Transverse colon (tissue), 4 donors: ENCODE data around the gene TBX1. TPM values are rescaled to one million over a fixed set of nuclear protein-coding genes. Genes with fewer than 3 reads are reported as not detected.

Experiments used
- DNase-seq: peaks from one replicate; pipeline ENCODE4 v3.0.0-alpha.2; 2019
- H3K27ac ChIP-seq, 4 donors: fragments of 200-600 bp; sonication (generic); 2 replicates each; pipeline ENCODE4 v1.5.1; 2016 to 2018; ENCODE audit warnings: inconsistent platforms in 4 of 4
- H3K27me3 ChIP-seq: fragments of 200-600 bp; sonication (generic); 2 replicates; pipeline ENCODE4 v1.5.1; 2017; ENCODE audit warnings: inconsistent platforms
- H3K36me3 ChIP-seq, 4 donors: fragments of 200-600 bp; sonication (generic); 2 replicates each; pipeline ENCODE4 v1.5.1; 2017 to 2019; ENCODE audit warnings: inconsistent platforms in 4 of 4
- H3K4me1 ChIP-seq, 4 donors: fragments of 200-600 bp; sonication (generic); 2 replicates each; pipeline ENCODE4 v1.5.1; 2017 to 2020; ENCODE audit warnings: inconsistent platforms in 4 of 4
- H3K4me3 ChIP-seq, 4 donors: fragments of 200-600 bp; sonication (generic); 1 replicate in 1 of 4; 2 replicates in 3 of 4; pipeline versions ENCODE4 v1.5.1 to v1.6.1; 2017 to 2019; ENCODE audit warnings: inconsistent platforms in 4 of 4
- H3K9me3 ChIP-seq, 2 donors: fragments of 200-600 bp; sonication (generic); 2 replicates each; pipeline ENCODE4 v1.5.1; 2017 to 2019; ENCODE audit warnings: inconsistent platforms in 2 of 2
- EP300 ChIP-seq: sonication (generic); formaldehyde crosslinking; IDR thresholded peaks from one replicate; pipeline ENCODE4 v1.6.1; 2017; ENCODE audit warnings: antibody characterized with exemption, low read depth
- POLR2A ChIP-seq: fragments of 450-650 bp; IDR thresholded peaks from one replicate; pipeline ENCODE4 v1.6.1; 2016; ENCODE audit warnings: antibody characterized with exemption, mild to moderate bottlenecking, moderate library complexity
- POLR2AphosphoS5 ChIP-seq, 3 donors: sonication (generic); formaldehyde crosslinking; IDR thresholded peaks; one replicate each; pipeline ENCODE4 v1.6.1; 2016; ENCODE audit warnings: antibody characterized with exemption in 3 of 3
- WGBS, 2 donors: methylation state at CpG; one replicate each; pipeline ENCODE4 v1.1.5; 2018; ENCODE audit warnings: low coverage in 1 of 2; 5-methylcytosine and 5-hydroxymethylcytosine counted together
- in situ Hi-C, 4 donors: fragments of 200-750 bp; cut with MboI; loops; one replicate each; pipeline versions ENCODE4 v1.15.0 to v1.15.1; 2017; ENCODE audit warnings: low sequenced_read_pairs in 3 of 4, low pct_ligation_motif_present in 1 of 4, low pct_unique_long_range_greater_than_20kb in 1 of 4
- intact Hi-C: fragments of 100-400 bp; cut with DNase I; formaldehyde crosslinking; loops from one replicate; pipeline ENCODE4 v1.15.1; 2023; ENCODE audit warnings: low total_unique reads
- total RNA-seq, 4 donors: library from RNA; depleted of rRNA; stranded (reverse); fragments of >200 nt; gene quantifications; one replicate each; pipeline ENCODE4 v1.1.0, GENCODE V29; 2016
- TF ChIP-seq, protein P1 (sequence below), 5 experiments: fragments of 200-600 bp in 3 of 5; fragments of 450-650 bp in 2 of 5; sonication (generic) in 3 of 5; IDR thresholded peaks; 1 replicate in 2 of 5; 2 replicates in 3 of 5; pipeline ENCODE4 v1.5.1; 2016 to 2017; ENCODE audit warnings: antibody characterized with exemption in 5 of 5, inconsistent platforms in 3 of 5, mild to moderate bottlenecking in 2 of 5, moderate library complexity in 1 of 5

The TBX1 gene
- total RNA-seq, 4 donors from 2014 or later: 1.1 to 1.3 TPM; not detected in 2

DNA sequence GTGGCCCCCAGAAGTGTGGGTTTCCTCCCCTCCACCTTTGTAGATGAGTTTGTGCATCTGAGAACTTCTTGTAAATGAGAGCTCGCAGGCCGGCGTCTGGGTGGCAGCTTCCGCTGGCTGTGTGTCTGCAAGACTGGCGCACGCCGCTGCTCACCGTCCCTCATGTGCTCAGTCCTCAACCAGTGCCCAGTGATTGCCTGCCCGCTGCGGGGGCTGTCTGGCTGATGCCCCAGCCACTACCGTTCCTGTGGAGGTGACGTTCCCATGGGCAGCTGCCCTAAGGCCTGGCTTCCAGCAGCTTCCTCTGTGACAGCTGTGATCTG lies 8.8 kb downstream of the TBX1 start:
- no peak for DNase-seq
- no peaks in the 10 kb centered on the region for H3K9me3 ChIP-seq
- H3K27me3 ChIP-seq: peaks cover 99% of the 10 kb centered on the region
- no peaks in the 10 kb centered on the region for H3K36me3 ChIP-seq
- peaks cover 0 to 20% (median 16%) of the 10 kb centered on the region in 4 donors for H3K4me1 ChIP-seq
- in situ Hi-C loops: no loop called here
- WGBS, 2 donors: 93% methylated on average over 12 of the region's 12 CpGs; no CpG with 5 or more reads in 1 of the 2 donors
- TF ChIP-seq POLR2A (no peak), POLR2AphosphoS5 (IDR thresholded peaks at IDR 0.05) (no peak), EP300 (no peak)
- TF ChIP-seq, protein P1, sequence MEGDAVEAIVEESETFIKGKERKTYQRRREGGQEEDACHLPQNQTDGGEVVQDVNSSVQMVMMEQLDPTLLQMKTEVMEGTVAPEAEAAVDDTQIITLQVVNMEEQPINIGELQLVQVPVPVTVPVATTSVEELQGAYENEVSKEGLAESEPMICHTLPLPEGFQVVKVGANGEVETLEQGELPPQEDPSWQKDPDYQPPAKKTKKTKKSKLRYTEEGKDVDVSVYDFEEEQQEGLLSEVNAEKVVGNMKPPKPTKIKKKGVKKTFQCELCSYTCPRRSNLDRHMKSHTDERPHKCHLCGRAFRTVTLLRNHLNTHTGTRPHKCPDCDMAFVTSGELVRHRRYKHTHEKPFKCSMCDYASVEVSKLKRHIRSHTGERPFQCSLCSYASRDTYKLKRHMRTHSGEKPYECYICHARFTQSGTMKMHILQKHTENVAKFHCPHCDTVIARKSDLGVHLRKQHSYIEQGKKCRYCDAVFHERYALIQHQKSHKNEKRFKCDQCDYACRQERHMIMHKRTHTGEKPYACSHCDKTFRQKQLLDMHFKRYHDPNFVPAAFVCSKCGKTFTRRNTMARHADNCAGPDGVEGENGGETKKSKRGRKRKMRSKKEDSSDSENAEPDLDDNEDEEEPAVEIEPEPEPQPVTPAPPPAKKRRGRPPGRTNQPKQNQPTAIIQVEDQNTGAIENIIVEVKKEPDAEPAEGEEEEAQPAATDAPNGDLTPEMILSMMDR (IDR thresholded peaks at IDR 0.05): no peak
- no peak overlapping the region for H3K27ac ChIP-seq
- H3K4me3 ChIP-seq: no peak overlapping the region
- intact Hi-C loops: no loop called here

DNA sequence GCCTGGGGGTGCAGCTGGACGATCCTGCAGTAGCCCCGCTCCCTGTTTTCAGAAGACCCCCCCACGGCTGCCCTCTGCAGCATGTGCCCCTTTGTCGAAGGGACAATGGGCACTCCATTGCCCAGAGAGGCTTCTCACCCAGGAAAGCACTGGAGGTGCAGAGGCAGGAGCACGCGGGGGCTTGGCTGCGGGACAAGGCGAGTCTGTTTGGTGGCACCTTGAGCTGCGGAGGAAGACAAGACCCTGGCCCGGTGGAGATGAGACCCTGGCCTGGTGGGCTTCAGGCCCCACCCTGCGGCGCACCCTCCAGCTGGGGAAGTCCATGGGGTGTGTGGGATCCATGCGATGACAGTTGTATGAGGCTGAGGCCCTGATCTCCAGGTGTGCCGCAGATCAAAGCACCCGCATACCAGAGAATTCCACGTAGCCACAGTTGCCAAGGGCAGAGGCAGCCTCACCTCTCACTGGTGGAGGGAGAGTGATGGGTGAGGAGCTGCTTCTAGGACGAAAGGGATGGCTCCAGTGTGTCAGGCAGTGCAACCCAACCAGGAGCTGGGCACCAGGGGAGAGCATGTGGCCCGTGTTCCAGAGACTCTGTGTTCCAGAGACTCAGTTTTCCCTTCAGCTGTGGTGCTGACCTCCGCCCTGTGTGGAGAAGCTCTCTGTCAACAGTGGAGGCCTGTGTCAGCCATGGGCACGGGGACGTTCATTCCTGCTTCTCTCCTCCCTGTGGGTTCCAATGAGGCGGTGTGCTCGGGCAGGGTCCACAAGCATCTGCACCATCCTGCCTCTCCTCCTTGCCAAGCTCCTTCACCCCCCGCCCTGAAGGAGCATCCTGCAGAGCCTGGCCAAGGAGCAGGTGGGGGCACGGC lies 10.0 kb downstream of the TBX1 start:
- peaks cover 0 to 17% (median 15%) of the 10 kb centered on the region in 4 donors for H3K4me1 ChIP-seq
- in situ Hi-C loops (no loop called here), intact Hi-C loops (no loop called here)
- H3K27me3 ChIP-seq: peaks cover 99% of the 10 kb centered on the region
- DNase-seq: no peak
- no peaks in the 10 kb centered on the region for H3K9me3 ChIP-seq
- 78% methylated on average over 24 of the region's 25 CpGs; no CpG with 5 or more reads in 1 of the 2 donors for WGBS, 2 donors
- no peak overlapping the region for H3K27ac ChIP-seq
- TF ChIP-seq, protein P1 (IDR thresholded peaks at IDR 0.05): no peak
- TF ChIP-seq POLR2A (no peak), EP300 (no peak), POLR2AphosphoS5 (IDR thresholded peaks at IDR 0.05) (no peak)
- no peak overlapping the region for H3K4me3 ChIP-seq
- no peaks in the 10 kb centered on the region for H3K36me3 ChIP-seq

DNA sequence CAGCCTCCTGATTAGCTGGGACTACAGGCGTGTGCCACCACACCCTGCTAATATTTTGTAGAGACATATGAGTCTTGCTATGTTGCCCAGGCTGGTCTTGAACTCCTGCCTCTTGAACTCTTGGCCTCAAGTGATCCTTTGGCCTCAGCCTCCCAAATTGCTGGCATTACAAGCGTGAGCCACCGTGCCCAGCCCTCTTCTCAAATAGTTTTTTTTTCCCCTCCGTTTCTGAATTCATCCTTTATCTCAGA lies 11.8 kb downstream of the TBX1 start:
- no peaks in the 10 kb centered on the region for H3K9me3 ChIP-seq
- DNase-seq: no peak
- 61 to 67% methylated on average over 2 to 4 of the region's 4 CpGs for WGBS, 2 donors
- H3K27me3 ChIP-seq: peaks cover 94% of the 10 kb centered on the region
- no peak for TF ChIP-seq POLR2AphosphoS5 (IDR thresholded peaks at IDR 0.05)
- TF ChIP-seq, protein P1 (IDR thresholded peaks at IDR 0.05): no peak
- TF ChIP-seq POLR2A: no peak
- no peak for TF ChIP-seq EP300
- H3K36me3 ChIP-seq: no peaks in the 10 kb centered on the region
- H3K4me1 ChIP-seq: peaks cover 0 to 4% (median 2%) of the 10 kb centered on the region in 4 donors
- intact Hi-C loops: no loop called here
- H3K4me3 ChIP-seq: no peak overlapping the region
- no peak overlapping the region for H3K27ac ChIP-seq
- in situ Hi-C loops: no loop called here

DNA sequence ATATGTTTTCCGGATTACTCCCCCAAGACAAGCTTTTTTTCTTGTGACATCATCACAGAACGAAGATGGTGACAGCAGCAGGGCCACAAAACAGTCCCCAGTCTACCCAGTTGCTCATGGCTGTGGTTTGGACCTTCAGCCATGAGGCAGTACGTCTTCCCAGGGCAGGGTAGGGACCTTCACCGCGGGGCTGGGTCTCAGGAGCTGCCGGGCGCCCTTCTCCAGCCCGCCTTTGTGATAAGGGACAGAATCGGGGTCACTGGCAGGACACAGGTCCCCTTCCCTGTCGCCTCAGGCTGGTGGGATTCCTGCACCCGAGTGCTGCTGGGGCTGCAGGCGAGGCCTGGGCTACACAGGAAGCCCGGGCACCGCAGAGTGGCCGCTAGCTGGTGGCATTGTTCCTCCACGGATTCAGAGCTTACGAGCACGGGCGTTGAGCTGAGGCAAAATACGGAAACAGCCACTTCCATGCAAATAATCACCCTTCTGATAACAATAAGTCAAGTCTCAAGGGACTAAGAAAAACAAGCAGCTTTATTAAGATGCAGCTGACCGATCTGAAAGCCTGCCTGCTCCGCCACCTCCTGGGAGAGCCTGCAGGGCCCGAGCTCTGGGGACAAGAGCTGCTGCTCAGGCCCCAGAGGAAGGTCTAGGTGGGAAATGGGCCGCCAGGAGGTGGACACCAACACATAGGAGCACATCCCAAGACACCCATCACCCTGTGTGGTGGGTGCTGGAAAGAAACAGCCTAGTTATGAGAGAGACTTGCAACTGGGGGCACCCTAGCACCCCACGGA lies 12.3 kb downstream of the TBX1 start:
- in situ Hi-C loops: no loop called here
- Histone ChIP-seq H3K4me3 (no peak overlapping the region), H3K9me3 (no peaks in the 10 kb centered on the region), H3K36me3 (no peaks in the 10 kb centered on the region), H3K4me1 (no peaks in the 10 kb centered on the region), H3K27me3 (peaks cover 93% of the 10 kb centered on the region), H3K27ac (no peak overlapping the region)
- intact Hi-C loops: no loop called here
- 36 to 69% methylated on average over 2 to 23 of the region's 25 CpGs for WGBS, 2 donors
- no peak for TF ChIP-seq POLR2A
- TF ChIP-seq, protein P1 (IDR thresholded peaks at IDR 0.05): no peak
- TF ChIP-seq POLR2AphosphoS5 (IDR thresholded peaks at IDR 0.05): no peak
- no peak for TF ChIP-seq EP300
- no peak for DNase-seq
